ENCODE data around the gene ORC1.
"Not testable (repeated sequence)": the region's sequence is repeated elsewhere in the genome, so short reads cannot be mapped to it uniquely, and the experiment has no call there.

Gene ORC1

GRCh38 chr1:52385376-52385775, 18.8 kb downstream of the ORC1 start:
- DNase-seq, result no peak

- DNase-seq, result not testable (repeated sequence)
These were observed 34.4 kb downstream of the ORC1 start for GRCh38 chr1:52369851-52370250.

- peak; percentile 37 for DNase-seq
These were observed 35.6 kb downstream of the ORC1 start for GRCh38 chr1:52368383-52369172.

GRCh38 chr1:52367272-52367671, 37.0 kb downstream of the ORC1 start:
- no peak for DNase-seq

GRCh38 chr1:52366517-52366827, 37.8 kb downstream of the ORC1 start:
- DNase-seq, result no peak

GRCh38 chr1:52365746-52366516, 38.3 kb downstream of the ORC1 start, which contains the start of gene CC2D1B:
TSS of gene CC2D1B (minus strand) at chr1:52366205. CDS start at chr1:52364620, 1,585 bp downstream.
- DNase-seq, result peak; percentile 95

- peak; percentile 73 for DNase-seq
These were observed 39.0 kb downstream of the ORC1 start for GRCh38 chr1:52365071-52365745.

- no peak for DNase-seq
These were observed 39.9 kb downstream of the ORC1 start for GRCh38 chr1:52364235-52364839.

GRCh38 chr1:52360595-52360968, 43.6 kb downstream of the ORC1 start:
- no peak for DNase-seq

GRCh38 chr1:52359676-52360594, 44.3 kb downstream of the ORC1 start:
- DNase-seq, result no peak

GRCh38 chr1:52358851-52359497, 45.2 kb downstream of the ORC1 start:
- DNase-seq, result no peak

GRCh38 chr1:52357397-52357796, 46.8 kb downstream of the ORC1 start:
- no peak for DNase-seq

GRCh38 chr1:52356818-52357355, 47.3 kb downstream of the ORC1 start:
- no peak for DNase-seq

GRCh38 chr1:52355847-52356505, 48.2 kb downstream of the ORC1 start:
- DNase-seq, result no peak

- no peak for DNase-seq
These were observed 48.8 kb downstream of the ORC1 start for GRCh38 chr1:52355436-52355835.

- no peak for DNase-seq
These were observed 51.5 kb downstream of the ORC1 start for GRCh38 chr1:52352690-52353089.

- peak; percentile 39 for DNase-seq
These were observed 55.4 kb downstream of the ORC1 start for GRCh38 chr1:52348704-52349300.

GRCh38 chr1:52346653-52347052, 57.6 kb downstream of the ORC1 start:
- DNase-seq, result no peak

GRCh38 chr1:52345252-52345651, 59.0 kb downstream of the ORC1 start:
- DNase-seq, result no peak

- no peak for DNase-seq
These were observed 60.2 kb downstream of the ORC1 start for GRCh38 chr1:52343979-52344378.

All from fibroblast of skin of abdomen (primary cell).